Measurements from ENCODE around the gene SH3GL1. TPM values are rescaled to one million over a fixed set of nuclear protein-coding genes. Genes with fewer than 3 reads are reported as not detected.
A peak's percentile ranks its signal among the peaks of the same experiment; 100 is the strongest.

SH3GL1 gene
- total and polyA plus RNA-seq, 9 of the 15 experiments (the other 6 are each of a cell fraction or from before 2014, with no cell fraction given) = 1.7 to 75.3 (median 25.7) TPM

GRCh38 chr19:4375164-4376027 lies 25.0 kb downstream of the SH3GL1 start (continued):
- peak; percentile 39; the same call in 1 of the 2 replicates for TF ChIP-seq NR2C1 (IDR thresholded peaks at IDR 0.05)
- 0 out of 2 replicates have a peak, but pooled peaks have one; percentile 48 for TF ChIP-seq NR2C1 (tag; IDR thresholded peaks at IDR 0.05)
- TF ChIP-seq ZNF583 (CRISPR knock-in tag; IDR thresholded peaks at IDR 0.05) = no peak
- no peak for TF ChIP-seq FOXJ3 (CRISPR knock-in tag; IDR thresholded peaks at IDR 0.05)
- no peak for TF ChIP-seq ZNF444 (CRISPR knock-in tag; IDR thresholded peaks at IDR 0.05)
- TF ChIP-seq TARDBP (IDR thresholded peaks at IDR 0.05) = no peak; the same call in 1 of the 2 replicates
- no peak for TF ChIP-seq RBM25 (IDR thresholded peaks at IDR 0.05; ENCODE audit: low read depth, low read length, severe bottlenecking)
- TF ChIP-seq ZC3H11A (IDR thresholded peaks at IDR 0.05; ENCODE audit: low read depth, low read length) = no peak
- peak; percentile 30; the same call in 1 of the 2 replicates for TF ChIP-seq ZNF175 (CRISPR knock-in tag; IDR thresholded peaks at IDR 0.05; ENCODE audit: low read depth)
- TF ChIP-seq STAT6 (CRISPR knock-in tag; IDR thresholded peaks at IDR 0.05) = no peak
- no peak for TF ChIP-seq ZNF12 (CRISPR knock-in tag; IDR thresholded peaks at IDR 0.05)
- no peak for TF ChIP-seq ZNF75A (CRISPR knock-in tag; IDR thresholded peaks at IDR 0.05)
- TF ChIP-seq HNRNPH1 (optimal IDR thresholded peaks at IDR 0.05; ENCODE audit: low read depth, low read length) = no peak
- TF ChIP-seq MTF1 (CRISPR knock-in tag; IDR thresholded peaks at IDR 0.05; ENCODE audit: borderline replicate concordance) = no peak
- TF ChIP-seq ETV1 (tag; conservative IDR thresholded peaks at IDR 0.05; ENCODE audit: low read depth) = no peak
- TF ChIP-seq PTBP1 (IDR thresholded peaks at IDR 0.05; ENCODE audit: low read depth, low read length) = 0 out of 2 replicates have a peak, but pooled peaks have one; percentile 26
- no peak for TF ChIP-seq MXD1 (CRISPR knock-in tag; IDR thresholded peaks at IDR 0.05; ENCODE audit: borderline replicate concordance, poor library complexity, severe bottlenecking)
- TF ChIP-seq ZNF561 (CRISPR knock-in tag; conservative IDR thresholded peaks at IDR 0.05) = no peak
- no peak for TF ChIP-seq ZNF24 (IDR thresholded peaks at IDR 0.05)
- TF ChIP-seq JUN (IDR thresholded peaks at IDR 0.05; ENCODE audit: borderline replicate concordance, low read depth, low read length) = peak; percentile 99
- no peak; the same call in 1 of the 2 replicates for TF ChIP-seq JUN (CRISPR knock-in tag; IDR thresholded peaks at IDR 0.05; ENCODE audit: borderline replicate concordance)
- no peak for TF ChIP-seq ZNF780A (CRISPR knock-in tag; IDR thresholded peaks at IDR 0.05)
- TF ChIP-seq ZBTB17 (CRISPR knock-in tag; IDR thresholded peaks at IDR 0.05) = peak; percentile 14; the same call in 1 of the 2 replicates
- no peak for TF ChIP-seq TAF9B (IDR thresholded peaks at IDR 0.05; ENCODE audit: partially characterized antibody)
- peak in 1 of 2 experiments; percentile 21; a peak in 1 of 3 replicates for TF ChIP-seq CBX3 (IDR thresholded peaks at IDR 0.05; ENCODE audit: borderline replicate concordance in 1 of 2, low read length in 2 of 2)

Data from K562 (cell line).